ENCODE results near the gene BNIP5.

Gene BNIP5

GRCh38 chr6:36266913-36267644 is 69.6 kb downstream of the BNIP5 start:
- no peak for DNase-seq (ENCODE audit: low read depth)

Measured in stimulated activated CD8-positive, alpha-beta memory T cell treated with anti-CD3 and anti-CD28 coated beads, Interleukin-15, amount 100 ng/mL, for 1 hour (primary cell).